Suprapubic skin (tissue), 4 donors: ENCODE measurements around the gene PTPRM.
"Not testable (repeated sequence)": the region's sequence is repeated elsewhere in the genome, so short reads cannot be mapped to it uniquely, and the experiment has no call there.

Experiments
- EP300 ChIP-seq: sonication (generic); formaldehyde crosslinking; IDR thresholded peaks from one replicate; pipeline ENCODE4 v1.6.1; 2017; ENCODE audit warnings: antibody characterized with exemption
- POLR2A ChIP-seq, 2 donors: fragments of 450-650 bp; IDR thresholded peaks; one replicate each; pipeline ENCODE4 v1.6.1; 2017; ENCODE audit warnings: antibody characterized with exemption in 2 of 2, mild to moderate bottlenecking in 2 of 2, moderate library complexity in 2 of 2
- POLR2AphosphoS5 ChIP-seq, 3 donors: sonication (generic); formaldehyde crosslinking; IDR thresholded peaks; one replicate each; pipeline ENCODE4 v1.6.1; 2017; ENCODE audit warnings: antibody characterized with exemption in 3 of 3
- TF ChIP-seq, protein P1 (sequence below), 2 donors: fragments of 200-600 bp in 1 of 2; fragments of 450-650 bp in 1 of 2; sonication (generic) in 1 of 2; IDR thresholded peaks; one replicate each; pipeline ENCODE4 v1.5.1; 2016 to 2019; ENCODE audit warnings: antibody characterized with exemption in 2 of 2, mild to moderate bottlenecking in 1 of 2, moderate library complexity in 1 of 2

DNA sequence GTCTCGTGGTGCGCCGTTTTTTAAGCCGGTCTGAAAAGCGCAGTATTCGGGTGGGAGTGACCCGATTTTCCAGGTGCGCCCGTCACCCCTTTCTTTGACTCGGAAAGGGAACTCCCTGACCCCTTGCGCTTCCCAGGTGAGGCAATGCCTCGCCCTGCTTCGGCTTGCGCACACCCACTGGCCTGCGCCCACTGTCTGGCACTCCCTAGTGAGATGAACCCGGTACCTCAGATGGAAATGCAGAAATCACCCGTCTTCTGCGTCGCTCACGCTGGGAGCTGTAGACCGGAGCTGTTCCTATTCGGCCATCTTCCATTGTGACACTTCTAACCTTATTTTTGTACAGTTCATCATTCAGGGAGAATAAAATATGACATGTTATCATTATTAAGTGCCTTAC is 496.0 kb downstream of the PTPRM start:
- not testable (repeated sequence) for TF ChIP-seq EP300; POLR2A (IDR thresholded peaks at IDR 0.05); POLR2AphosphoS5 (IDR thresholded peaks at IDR 0.05)
- TF ChIP-seq, protein P1, sequence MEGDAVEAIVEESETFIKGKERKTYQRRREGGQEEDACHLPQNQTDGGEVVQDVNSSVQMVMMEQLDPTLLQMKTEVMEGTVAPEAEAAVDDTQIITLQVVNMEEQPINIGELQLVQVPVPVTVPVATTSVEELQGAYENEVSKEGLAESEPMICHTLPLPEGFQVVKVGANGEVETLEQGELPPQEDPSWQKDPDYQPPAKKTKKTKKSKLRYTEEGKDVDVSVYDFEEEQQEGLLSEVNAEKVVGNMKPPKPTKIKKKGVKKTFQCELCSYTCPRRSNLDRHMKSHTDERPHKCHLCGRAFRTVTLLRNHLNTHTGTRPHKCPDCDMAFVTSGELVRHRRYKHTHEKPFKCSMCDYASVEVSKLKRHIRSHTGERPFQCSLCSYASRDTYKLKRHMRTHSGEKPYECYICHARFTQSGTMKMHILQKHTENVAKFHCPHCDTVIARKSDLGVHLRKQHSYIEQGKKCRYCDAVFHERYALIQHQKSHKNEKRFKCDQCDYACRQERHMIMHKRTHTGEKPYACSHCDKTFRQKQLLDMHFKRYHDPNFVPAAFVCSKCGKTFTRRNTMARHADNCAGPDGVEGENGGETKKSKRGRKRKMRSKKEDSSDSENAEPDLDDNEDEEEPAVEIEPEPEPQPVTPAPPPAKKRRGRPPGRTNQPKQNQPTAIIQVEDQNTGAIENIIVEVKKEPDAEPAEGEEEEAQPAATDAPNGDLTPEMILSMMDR (IDR thresholded peaks at IDR 0.05) = not testable (repeated sequence)
